Measurements from ENCODE around the gene DUSP10. TPM values are rescaled to one million over a fixed set of nuclear protein-coding genes. Genes with fewer than 3 reads are reported as not detected.

Gene DUSP10
- total RNA-seq, 1 donor, result 62.2 TPM

DNA sequence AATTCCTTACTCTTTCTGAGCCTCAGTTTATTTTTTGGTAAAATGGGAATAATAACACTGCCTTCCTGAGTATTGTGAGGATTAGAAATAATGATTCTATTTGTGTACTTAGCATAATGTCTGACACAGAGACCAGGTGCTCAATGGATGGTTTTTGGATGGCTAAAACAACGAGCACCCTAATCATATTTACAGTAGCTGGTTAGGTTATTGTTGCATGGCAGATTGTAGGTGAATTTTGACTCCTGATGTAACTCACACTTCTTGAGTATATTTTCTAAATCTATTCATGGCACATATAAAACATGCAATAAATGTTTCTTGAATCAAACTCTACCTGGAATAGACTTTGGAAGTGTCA lies 11.9 kb upstream of the DUSP10 start:
- H3K36me3 ChIP-seq (ENCODE audit: insufficient read depth, low read length), result no peaks in the 10 kb centered on the region
- H3K4me1 ChIP-seq (ENCODE audit: insufficient read depth, low read length), result no peaks in the 10 kb centered on the region
- no peaks in the 10 kb centered on the region for H3K27me3 ChIP-seq (ENCODE audit: insufficient read depth, low read length)

DNA sequence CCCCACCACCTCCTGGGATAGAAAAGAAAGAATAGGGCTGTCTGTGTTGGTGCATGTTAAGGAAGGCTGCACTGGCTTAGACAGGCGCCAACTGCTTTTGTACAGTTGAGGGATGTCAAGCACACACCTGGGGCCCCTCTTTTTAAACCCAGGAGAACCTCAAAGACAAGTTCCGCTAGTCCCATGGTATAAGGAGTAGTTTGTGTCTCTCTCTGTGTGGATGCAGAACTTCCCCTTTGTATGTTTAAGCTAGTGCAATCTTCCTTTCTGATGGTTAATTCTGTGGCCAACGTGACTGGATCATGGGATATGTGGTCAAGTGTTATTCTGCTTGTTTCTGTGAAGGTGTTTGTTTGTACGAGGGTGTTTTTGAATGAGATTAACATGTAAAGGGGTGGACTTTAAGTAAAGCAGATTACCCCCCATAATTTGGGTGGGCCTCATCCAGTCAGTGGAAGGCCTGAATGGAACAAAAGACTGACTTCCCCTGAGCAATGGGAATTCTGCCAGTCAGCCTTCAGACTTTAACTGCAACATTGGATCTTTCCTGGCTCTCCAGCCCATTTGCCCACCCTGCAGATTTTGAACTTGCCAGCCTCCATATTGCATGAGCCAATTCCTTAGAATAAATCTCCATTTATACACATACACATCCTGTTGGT lies 9.5 kb upstream of the DUSP10 start:
- H3K4me1 ChIP-seq (ENCODE audit: insufficient read depth, low read length), result no peaks in the 10 kb centered on the region
- TF ChIP-seq, protein P1, sequence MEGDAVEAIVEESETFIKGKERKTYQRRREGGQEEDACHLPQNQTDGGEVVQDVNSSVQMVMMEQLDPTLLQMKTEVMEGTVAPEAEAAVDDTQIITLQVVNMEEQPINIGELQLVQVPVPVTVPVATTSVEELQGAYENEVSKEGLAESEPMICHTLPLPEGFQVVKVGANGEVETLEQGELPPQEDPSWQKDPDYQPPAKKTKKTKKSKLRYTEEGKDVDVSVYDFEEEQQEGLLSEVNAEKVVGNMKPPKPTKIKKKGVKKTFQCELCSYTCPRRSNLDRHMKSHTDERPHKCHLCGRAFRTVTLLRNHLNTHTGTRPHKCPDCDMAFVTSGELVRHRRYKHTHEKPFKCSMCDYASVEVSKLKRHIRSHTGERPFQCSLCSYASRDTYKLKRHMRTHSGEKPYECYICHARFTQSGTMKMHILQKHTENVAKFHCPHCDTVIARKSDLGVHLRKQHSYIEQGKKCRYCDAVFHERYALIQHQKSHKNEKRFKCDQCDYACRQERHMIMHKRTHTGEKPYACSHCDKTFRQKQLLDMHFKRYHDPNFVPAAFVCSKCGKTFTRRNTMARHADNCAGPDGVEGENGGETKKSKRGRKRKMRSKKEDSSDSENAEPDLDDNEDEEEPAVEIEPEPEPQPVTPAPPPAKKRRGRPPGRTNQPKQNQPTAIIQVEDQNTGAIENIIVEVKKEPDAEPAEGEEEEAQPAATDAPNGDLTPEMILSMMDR (IDR thresholded peaks at IDR 0.05; ENCODE audit: extremely low read depth, low read depth, low read length), result no peak
- no peak overlapping the region for H3K4me2 ChIP-seq (ENCODE audit: insufficient read depth, low read length)
- no peak overlapping the region for H3K27ac ChIP-seq (ENCODE audit: low read depth, low read length)
- no peaks in the 10 kb centered on the region for H3K79me2 ChIP-seq (ENCODE audit: insufficient read depth, low read length)
- no peaks in the 10 kb centered on the region for H3K27me3 ChIP-seq (ENCODE audit: insufficient read depth, low read length)
- no peak for DNase-seq (ENCODE audit: insufficient read length, low spot score, missing footprints)
- H3K36me3 ChIP-seq (ENCODE audit: insufficient read depth, low read length), result no peaks in the 10 kb centered on the region
- H3K9me3 ChIP-seq (ENCODE audit: low read depth, low read length), result no peaks in the 10 kb centered on the region
- no peaks in the 10 kb centered on the region for H4K20me1 ChIP-seq (ENCODE audit: insufficient read depth, low read length)
- H3K4me3 ChIP-seq (ENCODE audit: insufficient read depth, low read length), result no peak overlapping the region
- no peak overlapping the region for H2AFZ ChIP-seq (ENCODE audit: low read length)

More for the DNA sequence above, 11.9 kb upstream of the DUSP10 start:
- TF ChIP-seq, protein P1 (IDR thresholded peaks at IDR 0.05; ENCODE audit: extremely low read depth, low read depth, low read length), result no peak
- Histone ChIP-seq H3K27ac (ENCODE audit: low read depth, low read length) (no peak overlapping the region), H3K9me3 (ENCODE audit: low read depth, low read length) (no peaks in the 10 kb centered on the region), H2AFZ (ENCODE audit: low read length) (no peak overlapping the region), H3K4me2 (ENCODE audit: insufficient read depth, low read length) (no peak overlapping the region), H3K79me2 (ENCODE audit: insufficient read depth, low read length) (no peaks in the 10 kb centered on the region), H3K4me3 (ENCODE audit: insufficient read depth, low read length) (no peak overlapping the region), H4K20me1 (ENCODE audit: insufficient read depth, low read length) (no peaks in the 10 kb centered on the region)
- no peak for DNase-seq (ENCODE audit: insufficient read length, low spot score, missing footprints)

DNA sequence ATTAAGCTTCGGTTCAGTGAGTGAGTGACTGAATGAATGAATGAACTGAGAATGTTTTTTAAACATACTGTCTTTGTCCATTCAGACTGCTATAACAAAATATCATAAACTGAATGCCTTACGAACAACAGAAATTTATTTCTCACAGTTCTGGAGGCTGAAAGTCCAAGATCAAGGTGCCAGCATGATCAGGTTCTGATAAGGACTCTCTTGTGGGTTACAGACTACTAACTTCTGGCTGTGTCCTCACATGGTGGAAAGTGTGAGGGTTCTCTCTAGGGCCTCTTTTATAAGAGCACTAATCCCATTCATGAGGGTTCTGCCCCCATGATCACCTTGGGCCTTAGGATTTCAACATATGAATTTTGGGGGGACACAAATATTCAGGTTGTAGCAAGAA lies 7.1 kb upstream of the DUSP10 start:
- H3K36me3 ChIP-seq (ENCODE audit: insufficient read depth, low read length), result no peaks in the 10 kb centered on the region
- no peaks in the 10 kb centered on the region for H4K20me1 ChIP-seq (ENCODE audit: insufficient read depth, low read length)
- no peaks in the 10 kb centered on the region for H3K9me3 ChIP-seq (ENCODE audit: low read depth, low read length)
- H3K27ac ChIP-seq (ENCODE audit: low read depth, low read length), result no peak overlapping the region
- no peak overlapping the region for H2AFZ ChIP-seq (ENCODE audit: low read length)
- H3K4me3 ChIP-seq (ENCODE audit: insufficient read depth, low read length), result no peak overlapping the region
- no peaks in the 10 kb centered on the region for H3K27me3 ChIP-seq (ENCODE audit: insufficient read depth, low read length)
- H3K4me1 ChIP-seq (ENCODE audit: insufficient read depth, low read length), result no peaks in the 10 kb centered on the region
- no peaks in the 10 kb centered on the region for H3K79me2 ChIP-seq (ENCODE audit: insufficient read depth, low read length)
- DNase-seq (ENCODE audit: insufficient read length, low spot score, missing footprints), result no peak
- TF ChIP-seq, protein P1 (IDR thresholded peaks at IDR 0.05; ENCODE audit: extremely low read depth, low read depth, low read length), result no peak
- no peak overlapping the region for H3K4me2 ChIP-seq (ENCODE audit: insufficient read depth, low read length)

DNA sequence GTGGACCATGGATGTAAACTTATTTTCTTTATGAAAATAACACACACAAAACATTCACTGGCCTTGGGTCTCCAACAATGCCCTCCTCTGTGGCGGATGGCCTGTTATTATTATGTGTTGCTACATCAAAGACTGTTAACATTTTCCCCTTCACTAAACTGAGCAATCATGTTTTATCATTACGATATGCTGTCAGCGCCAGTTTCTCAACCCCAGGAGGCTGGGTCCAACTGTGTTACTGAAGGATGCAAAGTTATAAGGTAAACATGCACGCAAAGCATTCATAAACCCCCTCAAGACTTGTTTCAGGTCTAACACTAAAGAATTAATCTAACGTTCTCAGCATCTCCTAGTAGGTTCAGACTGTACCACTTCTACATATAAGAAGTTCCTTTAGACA lies 6.0 kb upstream of the DUSP10 start:
- Histone ChIP-seq H3K27me3 (ENCODE audit: insufficient read depth, low read length) (no peaks in the 10 kb centered on the region), H4K20me1 (ENCODE audit: insufficient read depth, low read length) (no peaks in the 10 kb centered on the region)
- no peak for DNase-seq (ENCODE audit: insufficient read length, low spot score, missing footprints)

More for the DNA sequence above, 6.0 kb upstream of the DUSP10 start:
- TF ChIP-seq, protein P1 (IDR thresholded peaks at IDR 0.05; ENCODE audit: extremely low read depth, low read depth, low read length), result no peak
- Histone ChIP-seq H3K4me3 (ENCODE audit: insufficient read depth, low read length) (no peak overlapping the region), H3K27ac (ENCODE audit: low read depth, low read length) (no peak overlapping the region), H3K79me2 (ENCODE audit: insufficient read depth, low read length) (no peaks in the 10 kb centered on the region), H3K4me1 (ENCODE audit: insufficient read depth, low read length) (peaks cover 4% of the 10 kb centered on the region), H2AFZ (ENCODE audit: low read length) (no peak overlapping the region), H3K9me3 (ENCODE audit: low read depth, low read length) (no peaks in the 10 kb centered on the region), H3K36me3 (ENCODE audit: insufficient read depth, low read length) (no peaks in the 10 kb centered on the region), H3K4me2 (ENCODE audit: insufficient read depth, low read length) (no peak overlapping the region)

Data from osteoblast (primary cell).